Activated CD4-positive, alpha-beta T cell treated with anti-CD3 and anti-CD28 coated beads, Interleukin-2, amount 50 U/mL, for 4 hours (primary cell): Measurements from ENCODE around the gene CST1.
A peak's percentile ranks its signal among the peaks of the same experiment; 100 is the strongest.
"Not testable (repeated sequence)": the region's sequence is repeated elsewhere in the genome, so short reads cannot be mapped to it uniquely, and the experiment has no call there.

Source experiments
- DNase-seq, 2 experiments: peaks; one replicate each; pipeline ENCODE4 v3.0.0-alpha.2; 2020

Gene CST1

DNA sequence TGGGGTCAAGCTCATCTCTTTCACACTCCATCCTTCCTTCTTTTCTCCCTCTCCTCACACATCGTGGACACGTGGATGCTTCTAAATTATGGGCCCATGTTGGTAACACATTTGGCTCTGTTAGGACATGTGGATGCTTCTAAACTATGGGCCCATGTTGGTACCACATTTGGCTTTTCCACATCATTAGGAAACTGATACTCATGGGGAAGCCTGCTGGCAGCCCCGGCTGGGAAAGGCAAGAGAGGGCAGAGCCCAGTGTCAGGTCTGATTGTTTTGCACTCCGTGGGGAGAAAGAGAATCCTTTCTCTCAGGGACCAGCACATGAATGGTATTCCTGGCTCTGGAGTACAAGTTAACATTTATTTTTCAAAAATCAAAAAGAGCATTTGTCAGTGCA, 4.0 kb upstream of the CST1 start:
- DNase-seq = no peak

DNA sequence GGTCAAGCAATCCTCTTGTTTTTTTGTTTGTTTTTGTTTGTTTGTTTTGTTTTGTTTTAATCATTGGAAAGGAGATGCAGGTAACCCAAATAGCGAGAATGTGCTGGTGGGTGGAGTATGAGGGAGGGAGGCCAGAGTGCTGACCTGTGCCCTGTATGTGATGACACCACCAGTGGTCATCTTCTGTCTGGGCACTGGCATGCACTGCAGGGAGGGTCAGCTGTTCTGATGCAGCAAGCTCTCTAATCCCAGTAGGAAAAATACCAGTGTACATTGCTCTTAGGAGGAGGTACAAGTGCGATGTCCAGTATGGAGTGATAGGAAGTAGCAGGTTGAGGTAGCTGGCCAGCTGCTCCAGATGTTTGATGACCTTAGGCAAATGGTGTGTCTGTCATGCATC, 2.9 kb upstream of the CST1 start:
- no peak for DNase-seq

DNA sequence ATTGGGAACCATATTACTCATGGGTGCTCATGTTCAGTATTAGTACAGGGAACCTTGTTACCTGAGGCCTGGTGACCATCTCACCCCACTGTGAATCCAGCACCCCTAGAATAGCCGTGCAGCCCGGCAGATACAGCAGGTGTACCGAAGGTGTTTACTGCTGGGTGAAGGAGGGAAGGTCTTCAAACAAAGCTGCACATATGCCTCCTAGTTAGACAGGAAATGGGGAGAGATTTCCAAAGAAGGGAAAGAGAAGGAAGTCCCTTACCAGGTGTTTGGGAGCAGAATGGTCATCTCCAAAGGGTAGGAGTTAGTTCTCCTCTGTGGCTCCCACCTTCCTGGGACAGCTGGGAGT, 2.4 kb upstream of the CST1 start:
- no peak for DNase-seq

DNA sequence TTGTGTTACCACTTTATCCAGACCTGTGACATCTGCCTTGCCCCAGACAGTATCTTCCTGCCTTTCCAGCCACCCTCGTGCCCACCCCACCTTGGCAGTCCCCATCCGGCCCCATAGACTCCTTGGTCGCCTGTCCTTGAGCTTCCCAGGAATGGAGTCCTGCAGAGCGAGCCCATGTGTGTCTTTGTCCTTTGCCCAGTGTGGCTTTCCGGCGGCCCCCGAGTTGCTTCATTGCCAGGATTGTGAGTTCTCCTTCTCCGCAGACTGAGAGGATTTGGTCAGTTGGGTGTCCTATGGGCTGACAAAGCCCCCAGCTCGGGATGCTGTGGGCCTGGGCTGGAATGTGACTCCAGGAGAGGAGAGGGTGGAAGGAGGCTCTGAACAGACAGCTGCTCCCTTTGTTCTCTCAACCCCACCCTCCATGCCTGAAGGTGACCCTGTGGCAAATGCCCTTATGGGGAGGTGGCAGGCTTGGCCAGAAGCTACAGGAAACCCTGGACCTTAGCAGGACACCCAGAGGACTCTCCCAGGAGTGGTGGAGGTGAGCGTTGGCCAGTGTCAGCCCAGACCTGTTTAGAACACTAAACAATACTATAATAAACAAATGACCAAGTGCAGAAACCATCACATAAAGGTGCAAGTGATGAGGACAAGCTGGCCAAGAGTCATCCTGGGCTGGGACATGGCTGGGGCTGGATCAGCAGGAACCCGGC, 1.9 kb upstream of the CST1 start:
- DNase-seq = no peak

DNA sequence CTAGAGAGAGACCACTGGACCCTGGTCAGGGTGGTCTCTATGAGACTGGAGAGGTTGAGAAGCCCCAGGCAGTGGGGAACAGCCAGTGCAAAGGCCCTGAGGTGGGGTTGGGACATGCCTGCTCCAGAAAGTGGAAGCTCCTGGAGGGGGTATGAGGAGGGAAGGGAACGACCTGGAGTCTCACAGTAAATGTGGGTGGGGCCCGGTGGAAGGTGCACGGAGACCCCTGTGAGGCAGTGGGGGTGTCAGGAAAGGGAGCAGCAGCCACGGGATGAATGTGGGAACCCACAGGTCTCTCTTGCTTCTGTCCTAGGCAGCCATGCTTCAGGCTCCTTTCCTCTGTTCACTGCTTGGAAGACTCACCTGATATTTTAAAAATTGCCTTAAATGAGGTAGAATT, 1.3 kb upstream of the CST1 start:
- DNase-seq = no peak

DNA sequence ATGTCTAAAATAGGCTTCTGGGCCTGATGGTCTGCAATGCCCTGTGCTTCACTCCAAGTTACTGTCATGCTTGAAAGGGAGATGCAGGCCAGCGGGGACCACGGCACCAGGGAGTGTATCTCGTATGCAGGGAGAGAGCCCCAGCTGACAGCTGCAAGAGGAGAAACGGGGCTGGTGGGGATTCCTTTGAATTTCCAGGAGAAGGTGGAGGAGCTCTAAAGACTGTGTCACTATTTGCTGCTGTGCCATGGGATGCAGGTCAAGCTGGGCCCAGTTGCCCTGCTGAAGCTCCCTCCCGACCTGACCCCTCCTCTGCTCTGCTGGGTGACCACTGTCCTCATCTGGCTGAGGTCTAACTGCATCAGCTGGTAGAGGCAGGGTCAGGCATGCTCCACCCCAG, 989 bp downstream of the CST1 start:
- DNase-seq = no peak

DNA sequence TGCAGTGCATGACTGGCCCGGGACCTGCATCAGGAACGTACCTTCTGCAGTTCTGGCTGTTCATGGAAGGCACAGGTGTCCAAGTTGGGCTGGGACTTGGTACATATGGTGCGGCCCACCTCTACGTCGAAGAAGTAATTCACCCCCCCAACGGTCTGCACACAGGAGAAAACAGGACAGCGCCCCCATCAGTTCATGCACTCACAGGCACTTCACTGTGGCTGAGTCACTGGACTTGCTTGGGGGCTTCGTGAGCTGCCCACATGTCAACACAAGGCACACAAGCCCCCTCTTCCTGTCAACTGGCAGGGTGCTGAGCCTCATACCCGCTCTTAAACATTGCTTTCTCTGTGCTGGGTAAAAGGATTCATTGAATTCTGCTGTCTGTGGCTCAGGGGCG, 1.8 kb downstream of the CST1 start:
- DNase-seq = not testable (repeated sequence)

DNA sequence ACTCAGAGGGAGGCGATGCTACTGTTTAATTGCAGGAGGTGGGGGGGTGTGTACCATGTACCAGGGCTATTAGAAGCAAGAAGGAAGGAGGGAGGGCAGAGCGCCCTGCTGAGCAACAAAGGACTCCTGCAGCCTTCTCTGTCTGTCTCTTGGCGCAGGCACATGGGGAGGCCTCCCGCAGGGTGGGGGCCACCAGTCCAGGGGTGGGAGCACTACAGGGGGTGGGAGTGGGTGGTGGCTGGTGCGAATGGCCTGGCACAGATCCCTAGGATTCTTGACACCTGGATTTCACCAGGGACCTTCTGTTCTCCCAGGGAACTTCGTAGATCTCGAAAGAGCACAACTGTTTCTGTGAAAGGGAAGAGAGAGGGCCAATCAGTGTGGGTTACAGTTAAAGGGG, 3.2 kb downstream of the CST1 start:
- not testable (repeated sequence) for DNase-seq

DNA sequence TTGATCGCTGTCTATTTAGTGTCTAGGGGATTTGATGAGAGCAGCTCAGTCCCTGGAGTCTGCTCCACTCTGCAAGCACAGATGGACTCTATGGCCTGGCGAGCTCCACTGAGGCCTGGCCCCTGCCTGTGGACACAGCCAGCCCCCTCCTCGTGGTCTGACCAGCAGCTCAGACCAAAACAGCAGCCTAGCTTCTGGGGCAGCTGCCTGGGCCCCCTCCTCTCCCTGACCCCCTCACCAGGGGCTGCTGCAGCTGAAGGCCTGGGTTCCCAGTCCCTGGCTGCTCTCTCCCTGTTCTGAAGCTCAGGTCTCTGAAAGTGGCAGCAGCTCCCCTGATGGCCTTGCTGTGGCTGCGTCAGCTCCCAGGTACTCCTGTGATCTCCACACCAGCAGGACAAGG, 3.6 kb downstream of the CST1 start:
- DNase-seq = not testable (repeated sequence)

DNA sequence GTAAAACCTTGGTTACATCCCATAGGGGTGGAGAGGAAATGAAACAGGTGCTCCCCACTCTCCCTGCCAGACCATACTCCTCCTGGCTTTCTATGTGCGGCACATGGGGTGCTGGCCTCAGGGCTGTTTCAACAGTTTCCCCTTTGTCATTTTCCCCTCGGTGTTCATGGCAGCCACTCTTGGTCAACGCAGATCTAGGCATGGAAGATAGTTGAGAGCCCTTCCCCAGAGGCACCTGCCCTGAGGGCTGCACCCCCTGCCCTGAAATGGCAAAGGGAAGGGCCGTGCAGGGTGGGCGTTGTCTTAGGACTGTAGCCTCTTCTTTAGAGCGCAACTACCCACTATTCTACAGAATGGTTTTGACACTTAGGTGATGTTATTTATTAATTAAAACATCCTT, 4.4 kb downstream of the CST1 start:
- no peak for DNase-seq

DNA sequence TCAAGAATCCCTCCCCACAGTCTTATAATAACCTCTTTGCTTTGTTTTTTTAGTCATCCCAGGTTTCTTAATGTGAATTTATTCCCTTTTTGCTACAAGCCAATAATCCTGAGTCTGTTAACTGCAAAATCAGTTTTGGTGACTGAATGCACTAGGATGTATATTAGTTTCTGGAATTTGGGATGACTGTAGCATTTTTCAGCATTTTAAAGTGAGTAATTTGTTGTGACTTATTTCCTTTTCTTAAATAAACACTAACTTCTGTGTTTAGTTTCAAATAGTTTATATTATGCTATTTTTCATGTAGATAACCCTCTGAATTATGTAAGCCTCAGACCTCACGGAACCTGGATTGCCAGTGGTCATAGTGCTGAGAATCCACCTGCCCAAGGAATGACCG, 5.5 kb downstream of the CST1 start:
- DNase-seq = no peak

DNA sequence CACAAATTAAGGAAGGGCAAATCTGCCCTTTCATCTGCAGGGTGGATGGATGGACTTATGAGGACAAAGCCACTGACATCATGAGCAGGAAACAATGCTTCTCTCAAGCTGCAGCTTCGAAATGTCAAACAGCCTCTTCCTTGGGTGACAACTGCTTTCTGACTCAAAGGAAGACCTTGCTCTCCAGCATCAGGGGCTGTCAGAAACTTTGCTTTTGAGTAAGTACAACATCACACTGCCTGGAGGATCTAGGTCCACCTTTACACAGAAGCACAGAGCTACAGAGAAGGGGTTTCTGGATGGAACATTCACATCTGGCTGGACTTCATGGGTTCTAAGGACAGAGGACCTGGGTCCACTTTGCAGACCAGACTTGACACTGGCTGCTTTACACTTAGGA, 5.9 kb downstream of the CST1 start:
- DNase-seq = no peak

DNA sequence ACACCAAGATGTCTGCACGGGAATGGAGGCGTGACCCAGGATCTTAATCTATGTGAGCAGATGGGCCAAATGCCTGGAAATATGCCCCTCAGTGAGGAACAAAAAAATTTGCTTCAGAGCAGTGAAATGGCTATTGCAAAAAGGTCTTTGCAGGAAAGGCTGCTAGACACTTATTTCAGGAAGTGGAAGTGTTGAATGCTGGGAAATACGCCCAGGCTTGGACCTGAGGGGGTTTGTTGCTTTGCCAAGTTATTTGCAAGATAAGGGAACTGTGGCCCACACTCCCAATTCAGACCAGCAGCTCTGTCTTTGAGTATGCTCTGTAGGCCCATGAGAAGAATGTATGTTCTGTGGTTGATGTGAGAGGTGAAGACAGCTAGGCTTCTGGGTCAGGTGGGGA, 15.3 kb downstream of the CST1 start:
- not testable (repeated sequence) for DNase-seq

DNA sequence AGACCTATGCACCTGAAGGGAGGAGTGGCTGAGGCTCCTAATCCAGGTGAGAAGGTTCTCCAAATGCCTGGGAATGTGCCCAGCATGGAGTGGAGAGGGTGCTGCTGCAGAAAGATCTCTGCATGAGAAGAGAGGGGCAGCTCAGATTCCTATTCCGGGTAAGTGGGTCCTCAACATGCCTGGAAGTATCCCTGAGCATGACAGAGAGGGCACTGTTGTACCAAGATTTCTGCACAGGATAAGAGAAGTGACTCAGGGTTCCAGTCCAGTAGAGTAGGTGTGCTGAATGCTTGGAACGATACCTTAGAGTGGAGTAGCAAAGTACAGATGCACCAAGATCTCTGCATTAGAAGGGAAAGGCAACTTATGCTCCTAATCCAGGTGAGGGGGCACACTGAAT, 15.8 kb downstream of the CST1 start:
- not testable (repeated sequence) for DNase-seq

DNA sequence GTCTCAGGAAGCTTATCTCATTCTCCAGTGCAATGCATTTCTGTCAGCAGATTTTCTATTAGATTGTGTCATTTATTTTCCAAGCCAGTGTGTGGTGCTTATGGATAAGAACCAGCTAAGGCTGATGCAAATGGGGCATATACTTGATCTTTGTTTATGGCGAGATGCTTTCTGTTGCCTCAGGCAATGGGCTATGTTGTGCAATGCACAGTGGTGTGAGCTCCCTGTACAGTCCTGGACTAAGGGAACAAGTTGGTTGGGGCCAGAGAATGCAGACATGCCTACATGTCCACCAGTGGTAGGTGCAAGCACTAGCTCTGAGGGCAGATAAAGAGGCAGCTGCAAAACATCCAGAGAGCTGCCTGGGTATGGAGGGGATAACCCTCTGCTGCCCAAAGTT, 16.3 kb downstream of the CST1 start:
- DNase-seq = not testable (repeated sequence)

DNA sequence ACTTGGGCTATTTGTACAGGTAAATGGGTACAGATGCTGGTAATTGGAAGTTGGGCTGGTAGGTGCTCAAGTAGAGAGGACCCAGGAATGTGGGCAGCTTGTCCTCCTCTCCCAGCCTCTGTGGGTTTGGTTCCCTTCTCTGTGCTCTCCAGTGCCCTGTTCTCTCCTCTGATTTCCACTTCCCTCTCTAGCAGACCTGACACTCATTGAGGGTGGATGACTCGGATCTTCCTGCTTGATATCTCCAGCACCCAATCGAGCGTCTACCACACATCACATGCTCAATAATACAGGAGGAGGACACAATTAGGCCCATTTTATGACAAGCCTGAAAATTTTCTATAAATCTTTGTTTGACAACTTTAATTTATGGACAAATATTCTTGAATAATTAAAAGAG, 23.7 kb downstream of the CST1 start:
- no peak for DNase-seq

DNA sequence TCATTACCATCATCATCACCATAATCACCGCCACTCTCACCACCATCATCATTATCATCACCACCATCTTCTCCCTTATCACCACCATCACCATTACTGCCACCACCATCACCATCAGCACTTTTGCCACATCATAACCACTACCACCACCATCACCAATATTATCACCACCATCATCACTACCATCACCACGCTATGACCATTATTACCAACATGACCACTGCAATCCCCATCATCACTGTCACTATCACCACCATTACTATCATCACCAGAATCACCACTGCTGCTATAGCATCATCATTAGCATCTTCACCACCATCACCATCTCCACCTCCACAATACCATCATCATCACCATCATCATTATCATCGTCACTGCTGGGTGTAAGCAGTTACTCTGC, 25.6 kb downstream of the CST1 start:
- no peak for DNase-seq

DNA sequence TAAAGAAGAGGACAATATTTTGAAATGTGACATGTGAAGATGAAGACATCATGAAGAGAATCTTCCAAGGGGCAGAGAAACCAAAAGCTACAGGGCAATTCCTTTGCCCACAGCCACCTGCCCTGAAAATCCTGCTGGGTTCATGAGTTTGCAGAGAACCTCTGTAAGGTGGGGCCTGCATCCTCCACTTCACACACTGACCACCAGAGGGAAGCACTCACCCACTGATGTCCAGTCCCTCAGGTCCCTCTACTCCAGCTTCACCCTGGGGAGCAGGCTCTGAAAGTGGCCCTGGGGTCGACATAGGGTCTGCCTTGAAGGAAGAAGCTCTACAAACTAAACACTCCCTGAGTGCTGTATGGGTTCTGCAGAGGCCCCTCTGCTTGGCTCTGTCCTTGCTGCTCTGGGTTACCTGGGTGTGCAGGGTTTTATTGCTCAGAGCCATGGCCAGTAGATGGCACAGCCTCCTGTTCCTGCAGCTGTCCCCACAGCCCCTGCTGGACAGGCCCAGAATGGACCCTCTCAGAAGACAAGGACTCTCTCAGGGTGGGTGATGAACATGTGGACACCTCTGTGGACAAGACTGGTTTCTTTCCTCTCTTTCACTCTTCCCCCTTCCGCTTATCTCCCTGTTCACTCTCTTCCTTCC, 27.0 kb downstream of the CST1 start:
- DNase-seq = peak in 1 of 2 experiments; percentile 2

DNA sequence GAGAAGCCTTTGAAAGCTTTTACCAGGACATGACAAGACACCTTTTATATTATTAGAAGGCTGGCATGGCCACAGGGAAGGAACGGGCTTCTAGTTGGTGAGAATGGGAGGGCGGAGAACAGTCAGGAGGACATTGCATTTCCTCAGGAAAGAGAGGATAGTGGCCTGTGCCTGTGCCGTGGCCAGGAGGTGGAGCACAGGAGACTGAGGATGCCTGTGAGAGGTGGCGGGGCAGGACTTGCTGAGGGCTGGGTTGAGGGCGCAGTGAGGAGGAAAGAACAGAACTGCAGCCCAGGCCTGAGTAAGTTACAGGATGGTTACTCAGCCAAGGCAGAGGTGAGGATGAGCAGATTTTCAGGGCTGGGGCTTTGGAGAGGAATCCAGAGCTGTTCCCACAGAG, 27.9 kb downstream of the CST1 start:
- not testable (repeated sequence) for DNase-seq

DNA sequence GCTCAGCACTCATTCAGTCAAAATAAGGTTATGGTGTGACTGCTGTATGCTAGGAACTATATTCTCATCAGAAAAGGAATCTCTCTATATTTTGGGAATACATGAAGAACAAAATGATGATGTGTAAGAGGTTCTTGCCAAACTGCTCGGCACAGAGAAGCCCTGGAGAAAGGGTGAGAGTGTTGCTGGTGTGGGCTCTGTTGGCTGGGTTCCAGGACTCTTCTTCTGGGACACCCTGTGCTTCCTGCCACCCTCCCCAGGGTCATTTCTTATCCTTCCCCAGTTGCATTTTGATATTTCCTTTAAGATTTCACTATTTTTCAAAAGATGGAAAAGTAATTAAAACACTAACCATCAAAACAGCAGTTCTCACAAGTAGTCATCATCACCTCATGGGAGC, 28.8 kb downstream of the CST1 start:
- DNase-seq = no peak

DNA sequence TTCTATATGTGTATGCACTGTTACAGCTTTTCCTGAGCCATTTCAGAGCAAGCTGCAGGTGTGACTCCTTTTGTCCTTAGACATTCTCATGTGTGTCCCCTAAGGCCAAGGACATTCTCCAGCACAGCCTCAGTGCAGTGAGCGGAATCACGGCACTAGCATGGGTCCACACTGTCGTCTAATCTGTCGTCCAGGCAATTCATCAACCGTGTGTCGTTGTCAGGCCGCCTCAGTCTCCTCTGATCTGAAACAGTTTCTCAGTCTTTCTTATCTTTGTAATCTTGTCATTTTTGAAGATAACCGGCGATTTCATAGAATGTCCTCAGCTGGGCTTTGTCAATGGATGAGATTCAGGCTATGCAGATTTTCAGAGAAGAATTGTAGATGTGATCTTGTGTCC, 31.4 kb downstream of the CST1 start:
- DNase-seq = not testable (repeated sequence)

DNA sequence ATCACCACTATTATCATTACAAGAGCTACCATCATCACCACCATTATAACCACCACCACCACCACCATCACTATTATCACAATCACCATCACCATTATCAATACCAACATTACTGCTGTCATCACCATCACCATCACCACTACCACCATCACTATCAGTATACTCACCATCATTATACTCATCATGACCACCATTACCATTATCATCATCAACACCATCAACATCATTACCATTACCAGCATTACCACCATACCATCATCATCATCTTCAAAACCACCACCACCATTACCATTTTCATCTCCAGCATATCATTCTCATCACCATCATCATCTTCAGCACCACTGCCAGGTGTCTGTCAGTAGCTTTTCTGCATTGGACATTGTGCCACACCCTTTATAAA, 39.0 kb downstream of the CST1 start:
- DNase-seq = not testable (repeated sequence)

DNA sequence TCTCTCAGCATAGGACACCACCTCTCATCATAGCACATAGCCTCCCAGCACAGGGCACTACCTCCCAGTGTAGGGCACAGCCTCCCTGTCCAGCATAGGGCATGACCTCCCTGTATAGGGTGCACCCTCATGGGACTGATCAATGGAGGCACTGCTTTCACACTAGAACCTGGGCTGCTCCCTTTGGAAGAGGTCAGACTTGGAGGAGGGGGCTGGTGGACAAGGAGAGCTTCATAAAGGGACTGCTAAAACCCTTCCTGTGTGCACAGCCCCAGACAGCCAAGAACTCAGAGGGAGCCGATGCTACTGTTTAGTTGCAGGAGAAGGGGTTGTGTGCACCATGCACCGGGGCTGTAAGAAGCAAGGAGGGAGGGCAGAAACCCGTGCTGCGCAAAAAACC, 40.0 kb downstream of the CST1 start:
- DNase-seq = no peak

DNA sequence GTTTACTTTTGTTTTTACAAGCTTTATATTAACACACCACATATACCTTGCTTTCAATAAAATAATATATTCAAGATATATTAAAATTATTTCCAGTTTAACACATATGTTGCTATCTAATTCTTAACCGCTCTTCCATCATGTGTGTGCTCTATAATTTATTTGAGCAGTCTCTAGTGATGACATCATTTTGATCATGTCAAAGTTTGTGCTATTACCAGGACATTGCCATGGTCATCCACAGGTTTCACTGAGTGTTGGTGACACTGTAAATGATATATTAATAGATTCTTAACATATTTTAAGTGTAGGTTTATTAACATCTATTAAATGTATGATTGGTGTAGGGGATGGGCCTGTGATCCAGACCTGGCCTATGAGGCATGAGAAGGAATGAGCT, 44.8 kb downstream of the CST1 start:
- DNase-seq = no peak

DNA sequence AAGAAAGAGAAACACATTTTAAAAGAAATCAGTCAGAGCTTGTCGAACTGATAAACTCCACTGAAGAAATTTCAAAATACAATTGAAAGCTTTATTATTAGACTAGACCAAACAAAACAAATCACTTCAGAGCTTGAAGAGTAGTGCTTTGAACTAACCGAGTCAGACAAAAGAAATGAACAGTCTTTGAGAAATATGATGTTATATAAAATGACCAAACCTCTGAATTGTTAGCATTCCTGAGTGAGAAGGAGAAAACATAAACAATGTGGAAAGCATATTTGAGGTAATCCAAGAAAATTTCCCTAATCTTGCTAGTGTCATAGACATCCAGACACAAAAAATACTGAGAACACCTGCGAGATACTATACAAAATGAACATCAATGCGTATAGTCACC, 48.7 kb downstream of the CST1 start:
- no peak for DNase-seq
